H1 (cell line): ENCODE results near the gene ANKIB1. TPM values are rescaled to one million over a fixed set of nuclear protein-coding genes. Genes with fewer than 3 reads are reported as not detected.

ENCODE experiments used
- CTCF ChIA-PET: fragments of 300-600 bp; sonication (Branson Sonifier 250); formaldehyde crosslinking; loops from one replicate; lab custom pipeline; 2021; ENCODE audit not compliant: partially characterized antibody; lab: Charles Lee
- POLR2A ChIA-PET: fragments of 300-600 bp; sonication (Branson Sonifier 250); formaldehyde crosslinking; loops from one replicate; lab custom pipeline; 2021; ENCODE audit warnings: inconsistent platforms; ENCODE audit not compliant: partially characterized antibody; lab: Charles Lee
- DNase-seq, 2 experiments: peaks; one replicate each; pipeline versions ENCODE4 v3.0.0 to v3.0.0-alpha.2; 2010 to 2022; ENCODE audit warnings: low spot score in 2 of 2, low read depth in 1 of 2, mixed read lengths in 1 of 2
- FAIRE-seq: peaks from 2 replicates; lab custom pipeline; 2011; peaks lifted over from hg19 to GRCh38; lab: Jason Lieb, UNC
- H2AFZ ChIP-seq: 2 replicates; pipeline ENCODE4 v1.8.1; 2012; ENCODE audit warnings: low read length, inconsistent platforms
- H2AK5ac ChIP-seq: 2 replicates; pipeline ENCODE4 v1.6.1; 2013; ENCODE audit warnings: low read depth, low read length
- H2BK120ac ChIP-seq: replicated peaks from 2 replicates; pipeline ENCODE3; 2013; ENCODE audit warnings: low read depth, low read length, inconsistent platforms
- H2BK12ac ChIP-seq: 2 replicates; pipeline ENCODE4 v1.6.1; 2013; ENCODE audit warnings: low read depth, low read length
- H2BK15ac ChIP-seq: 2 replicates; pipeline ENCODE4 v1.6.1; 2013; ENCODE audit warnings: low read length
- H2BK20ac ChIP-seq: 2 replicates; pipeline ENCODE4 v1.6.1; 2013; ENCODE audit warnings: low read length
- H2BK5ac ChIP-seq: 2 replicates; pipeline ENCODE4 v1.6.1; 2013; ENCODE audit warnings: low read depth, low read length
- H3K14ac ChIP-seq: 2 replicates; pipeline ENCODE4 v1.6.1; 2013; ENCODE audit warnings: inconsistent platforms; ENCODE audit not compliant: insufficient read length
- H3K18ac ChIP-seq: 2 replicates; pipeline ENCODE4 v1.6.1; 2013; ENCODE audit warnings: low read length; ENCODE audit errors: extremely low read depth
- H3K23ac ChIP-seq: 2 replicates; pipeline ENCODE4 v1.6.1; 2013; ENCODE audit warnings: inconsistent platforms; ENCODE audit not compliant: insufficient read length
- H3K23me2 ChIP-seq: 2 replicates; pipeline ENCODE4 v1.6.1; 2013; ENCODE audit warnings: low read depth, low read length
- H3K27ac ChIP-seq: 2 replicates; pipeline ENCODE4 v1.6.1; 2011; ENCODE audit warnings: low read depth, low read length, inconsistent platforms
- H3K27me3 ChIP-seq, 4 experiments: replicated peaks in 1 of 4; 1 replicate in 1 of 4; 2 replicates in 3 of 4; pipeline versions ENCODE4 v1.6.1 to v1.8.1; 2011 to 2013; ENCODE audit warnings: low read length in 3 of 4, mild to moderate bottlenecking in 3 of 4, inconsistent platforms in 2 of 4, mixed read lengths in 2 of 4, moderate library complexity in 1 of 4; ENCODE audit not compliant: control insufficient read depth in 3 of 4, insufficient read depth in 3 of 4; ENCODE audit errors: extremely low read depth in 1 of 4
- H3K36me3 ChIP-seq, 4 experiments: 2 replicates each; pipeline versions ENCODE4 v1.6.1 to v1.8.1; 2011 to 2013; ENCODE audit warnings: mild to moderate bottlenecking in 4 of 4, low read length in 3 of 4, moderate library complexity in 2 of 4, control low read depth in 1 of 4, inconsistent platforms in 1 of 4; ENCODE audit not compliant: insufficient read depth in 4 of 4, control insufficient read depth in 2 of 4
- H3K4ac ChIP-seq: replicated peaks from 2 replicates; pipeline ENCODE3; 2013; ENCODE audit warnings: low read length, low read depth, mixed read lengths, inconsistent platforms; ENCODE audit not compliant: insufficient read length
- H3K4me1 ChIP-seq, 4 experiments: replicated peaks in 1 of 4; 1 replicate in 1 of 4; 2 replicates in 3 of 4; pipeline versions ENCODE4 v1.6.1 to v1.8.1; 2011 to 2013; ENCODE audit warnings: low read length in 3 of 4, inconsistent platforms in 2 of 4, mixed read lengths in 1 of 4; ENCODE audit not compliant: insufficient read depth in 4 of 4, control insufficient read depth in 3 of 4
- H3K4me2 ChIP-seq, 2 experiments: 2 replicates each; pipeline versions ENCODE4 v1.6.1 to v1.8.1; 2011 to 2013; ENCODE audit warnings: low read depth in 2 of 2, low read length in 2 of 2, control low read depth in 1 of 2, inconsistent platforms in 1 of 2, mild to moderate bottlenecking in 1 of 2; ENCODE audit not compliant: insufficient read depth in 1 of 2
- H3K4me3 ChIP-seq, 4 experiments: fragments of 200-600, 300-600 bp in 1 of 4; sonication (generic), shearing (Covaris generic), sonication (Bioruptor Twin) in 1 of 4; 2 replicates each; pipeline versions ENCODE4 v1.5.1 to v1.8.1; 2011 to 2016; ENCODE audit warnings: low read length in 4 of 4, low read depth in 3 of 4, control low read depth in 2 of 4, inconsistent platforms in 2 of 4, mild to moderate bottlenecking in 2 of 4, mixed read lengths in 1 of 4, moderate library complexity in 1 of 4; ENCODE audit not compliant: insufficient read depth in 2 of 4; ENCODE audit errors: extremely low read depth in 1 of 4
- H3K56ac ChIP-seq: replicated peaks from 2 replicates; pipeline ENCODE3; 2013; ENCODE audit warnings: low read depth, mild to moderate bottlenecking, mixed read lengths, low read length, inconsistent platforms; ENCODE audit not compliant: insufficient read length
- H3K79me1 ChIP-seq: 2 replicates; pipeline ENCODE4 v1.6.1; 2013; ENCODE audit warnings: low read depth, low read length, control low read depth
- H3K79me2 ChIP-seq, 2 experiments: 2 replicates each; pipeline versions ENCODE4 v1.6.1 to v1.8.1; 2012 to 2013; ENCODE audit warnings: low read length in 2 of 2, mild to moderate bottlenecking in 2 of 2, inconsistent platforms in 1 of 2; ENCODE audit not compliant: insufficient read depth in 2 of 2, control insufficient read depth in 1 of 2
- H3K9ac ChIP-seq, 4 experiments: replicated peaks in 1 of 4; 1 replicate in 1 of 4; 2 replicates in 3 of 4; pipeline versions ENCODE4 v1.6.1 to v1.8.1; 2011 to 2013; ENCODE audit warnings: low read depth in 3 of 4, low read length in 3 of 4, control low read depth in 2 of 4, mild to moderate bottlenecking in 2 of 4, moderate library complexity in 2 of 4, inconsistent platforms in 1 of 4; ENCODE audit errors: extremely low read depth in 1 of 4
- H3K9me3 ChIP-seq, 2 experiments: 2 replicates each; pipeline versions ENCODE4 v1.6.1 to v1.8.1; 2012 to 2013; ENCODE audit warnings: mild to moderate bottlenecking in 2 of 2, moderate library complexity in 2 of 2, control low read depth in 1 of 2, inconsistent platforms in 1 of 2, low read depth in 1 of 2, low read length in 1 of 2, mixed read lengths in 1 of 2; ENCODE audit not compliant: insufficient read depth in 2 of 2
- H4K20me1 ChIP-seq, 2 experiments: replicated peaks in 1 of 2; 2 replicates each; pipeline versions ENCODE3 to v1.8.1; 2011 to 2013; ENCODE audit warnings: inconsistent platforms in 2 of 2, low read length in 2 of 2, mild to moderate bottlenecking in 1 of 2; ENCODE audit not compliant: insufficient read depth in 2 of 2, control insufficient read depth in 1 of 2
- H4K5ac ChIP-seq: 2 replicates; pipeline ENCODE4 v1.6.1; 2013; ENCODE audit warnings: low read length, low read depth, mixed read lengths, inconsistent platforms; ENCODE audit not compliant: insufficient read length
- H4K8ac ChIP-seq: 2 replicates; pipeline ENCODE4 v1.8.0; 2013; ENCODE audit warnings: mild to moderate bottlenecking, moderate library complexity, low read length, inconsistent platforms; ENCODE audit not compliant: insufficient read depth; ENCODE audit errors: extremely low read depth
- H4K91ac ChIP-seq: replicated peaks from 2 replicates; pipeline ENCODE3; 2013; ENCODE audit warnings: low read length, mixed read lengths, inconsistent platforms; ENCODE audit not compliant: insufficient read length
- EP300 ChIP-seq, 2 experiments: IDR thresholded peaks; 1 replicate in 1 of 2; 2 replicates in 1 of 2; pipeline ENCODE4 v1.6.1; 2011 to 2012; ENCODE audit warnings: low read depth in 2 of 2, low read length in 2 of 2, mild to moderate bottlenecking in 2 of 2, borderline replicate concordance in 1 of 2, inconsistent platforms in 1 of 2, moderate library complexity in 1 of 2
- RAD21 ChIP-seq, 2 experiments: IDR thresholded peaks in 1 of 2; conservative IDR thresholded peaks in 1 of 2; 2 replicates each; pipeline ENCODE4 v1.6.1; 2011; ENCODE audit warnings: low read depth in 2 of 2, low read length in 2 of 2, improper control_type of control experiment in 1 of 2, inconsistent platforms in 1 of 2, mild to moderate bottlenecking in 1 of 2, moderate library complexity in 1 of 2
- WGBS, 2 experiments: shearing (Covaris generic) in 1 of 2; methylation state at CpG; one replicate each; pipeline versions ENCODE4 v1.1.6 to v1.1.7; 2013 to 2015; ENCODE audit warnings: low lambda C conversion rate in 2 of 2, mixed read lengths in 2 of 2, inconsistent platforms in 1 of 2, low coverage in 1 of 2, missing lambda C conversion rate in 1 of 2; ENCODE audit not compliant: insufficient replicate concordance in 2 of 2, insufficient coverage in 1 of 2, insufficient read length in 1 of 2; ENCODE audit errors: extremely low coverage in 1 of 2, missing lambda C conversion rate in 1 of 2; 5-methylcytosine and 5-hydroxymethylcytosine counted together
- polyA plus RNA-seq, 7 experiments: library from polyadenylated mRNA; depleted of rRNA in 3 of 7; stranded (reverse) in 5 of 7; unstranded in 2 of 7; fragments of >200 nt in 5 of 7; fragments of 200-250 nt in 2 of 7; gene quantifications; 1 replicate in 5 of 7; 2 replicates in 1 of 7; 4 replicates in 1 of 7; pipeline versions ENCODE4 v1.2.1 to v1.2.3, GENCODE V29; 2011 to 2013; ENCODE audit warnings: missing spikeins in 2 of 7, mixed read lengths in 2 of 7
- total RNA-seq: library from RNA; stranded (reverse); fragmentation: NEBNext Ultra II Directional; extraction: Animal tissue kit (Norgen Biotek cat#: 25700); gene quantifications from 2 replicates; pipeline ENCODE4 v1.2.1, GENCODE V29; 2021

The ANKIB1 gene
- total and polyA plus RNA-seq, 2 of the 8 experiments (the other 6 are each of a cell fraction or from before 2014, with no cell fraction given), result 19.2 to 43.0 TPM

- WGBS, 2 experiments, result 84% methylated on average over 5 of the region's 5 CpGs; no CpG with 5 or more reads in 1 of the 2 experiments
Observed at GRCh38 chr7:92266415-92267241, 20.9 kb downstream of the ANKIB1 start.

More at GRCh38 chr7:92266415-92267241, 20.9 kb downstream of the ANKIB1 start:
- Histone ChIP-seq H3K36me3 (no peaks in the 10 kb centered on the region), H4K91ac (no peak overlapping the region), H3K23ac (no peak overlapping the region), H3K4ac (no peak overlapping the region), H3K9ac (no peak overlapping the region), H4K20me1 (peaks cover 0 to 2% of the 10 kb centered on the region in 2 experiments), H2AFZ (no peak overlapping the region), H3K14ac (no peak overlapping the region), H2AK5ac (no peak overlapping the region), H3K79me2 (peaks cover 0 to 75% of the 10 kb centered on the region in 2 experiments; a peak in 2 of 4 replicates), H3K23me2 (no peaks in the 10 kb centered on the region), H4K5ac (no peak overlapping the region), H3K27ac (no peak overlapping the region), H3K79me1 (peaks cover 5% of the 10 kb centered on the region; the same call in 1 of the 2 replicates), H3K4me1 (0 out of 7 replicates have a peak, but pooled peaks cover 0 to 4% (median 0%) of the 10 kb centered on the region in 4 experiments), H3K18ac (no peak overlapping the region), H3K9me3 (no peaks in the 10 kb centered on the region), H3K4me3 (no peak overlapping the region), H2BK12ac (no peak overlapping the region), H2BK120ac (no peak overlapping the region), H4K8ac (no peak overlapping the region), H3K4me2 (no peak overlapping the region), H3K27me3 (peaks cover 0 to 1% (median 0%) of the 10 kb centered on the region in 4 experiments; a peak in 1 of 7 replicates), H3K56ac (no peak overlapping the region), H2BK5ac (no peak overlapping the region), H2BK20ac (no peak overlapping the region), H2BK15ac (no peak overlapping the region)
- FAIRE-seq (no peak), DNase-seq (no peak)
- CTCF ChIA-PET, result interaction anchor here (0.6 to 1.5 kb wide), 7 partner anchors 13 to 147 kb away, joined by 3 to 5 read pairs (median 3); no protein-coding TSS in a partner anchor
- peak in 1 of 2 experiments; percentile 21; a peak in 2 of 4 replicates for TF ChIP-seq RAD21 (IDR thresholded peaks at IDR 0.05 in 1 of 2, conservative IDR thresholded peaks at IDR 0.05 in 1 of 2; ENCODE audit: low read depth in 2 of 2, low read length in 2 of 2)
- no peak for TF ChIP-seq EP300 (IDR thresholded peaks at IDR 0.05; ENCODE audit: borderline replicate concordance in 1 of 2, low read depth in 2 of 2, low read length in 2 of 2)
- POLR2A ChIA-PET, result interaction anchor here (1.0 to 2.2 kb wide), 2 partner anchors 21 to 37 kb away, joined by 3 to 5 read pairs; partner anchors contain the start of genes ANKIB1 and KRIT1
